Fibroblast of the aortic adventitia (primary cell): ENCODE data around the gene HAAO. TPM values are rescaled to one million over a fixed set of nuclear protein-coding genes. Genes with fewer than 3 reads are reported as not detected.

Experiments used
- DNase-seq: peaks from one replicate; pipeline ENCODE4 v3.0.0-alpha.2; 2010; ENCODE audit warnings: low read depth
- H3K4me3 ChIP-seq: 2 replicates; pipeline ENCODE4 v1.5.1; 2011; ENCODE audit warnings: low read depth, mild to moderate bottlenecking, control low read depth, low read length, moderate library complexity
- total RNA-seq: library from RNA; depleted of rRNA; stranded (reverse); fragments of >200 nt; gene quantifications from 2 replicates; pipeline ENCODE4 v1.2.3, GENCODE V29; 2012; ENCODE audit warnings: low replicate concordance
- TF ChIP-seq, protein P1 (sequence below): IDR thresholded peaks from 2 replicates; pipeline ENCODE4 v1.5.1; 2011; ENCODE audit warnings: mild to moderate bottlenecking, low read length, control low read depth, inconsistent platforms; ENCODE audit not compliant: insufficient read depth

HAAO gene
- total RNA-seq, 1 donor, result 0.90 TPM

DNA sequence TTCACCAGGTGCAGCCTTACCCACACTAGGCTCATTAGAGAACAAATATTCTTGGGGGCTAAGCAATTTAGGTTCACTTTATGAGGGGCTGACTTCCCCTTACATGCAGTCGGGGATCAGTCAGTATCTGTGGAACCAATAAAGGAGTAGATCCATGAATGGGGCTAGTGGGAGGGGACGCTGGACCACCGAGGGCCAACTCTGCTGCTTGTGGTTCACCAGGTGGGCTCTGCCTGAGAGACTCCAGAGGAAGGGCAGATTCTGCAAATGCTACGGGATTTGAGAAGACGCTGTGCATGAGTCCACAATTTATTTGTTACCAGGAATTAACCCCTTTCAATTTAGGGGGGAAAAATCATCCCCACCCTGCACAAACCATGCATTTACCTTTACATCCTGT lies 15.9 kb upstream of the HAAO start:
- TF ChIP-seq, protein P1, sequence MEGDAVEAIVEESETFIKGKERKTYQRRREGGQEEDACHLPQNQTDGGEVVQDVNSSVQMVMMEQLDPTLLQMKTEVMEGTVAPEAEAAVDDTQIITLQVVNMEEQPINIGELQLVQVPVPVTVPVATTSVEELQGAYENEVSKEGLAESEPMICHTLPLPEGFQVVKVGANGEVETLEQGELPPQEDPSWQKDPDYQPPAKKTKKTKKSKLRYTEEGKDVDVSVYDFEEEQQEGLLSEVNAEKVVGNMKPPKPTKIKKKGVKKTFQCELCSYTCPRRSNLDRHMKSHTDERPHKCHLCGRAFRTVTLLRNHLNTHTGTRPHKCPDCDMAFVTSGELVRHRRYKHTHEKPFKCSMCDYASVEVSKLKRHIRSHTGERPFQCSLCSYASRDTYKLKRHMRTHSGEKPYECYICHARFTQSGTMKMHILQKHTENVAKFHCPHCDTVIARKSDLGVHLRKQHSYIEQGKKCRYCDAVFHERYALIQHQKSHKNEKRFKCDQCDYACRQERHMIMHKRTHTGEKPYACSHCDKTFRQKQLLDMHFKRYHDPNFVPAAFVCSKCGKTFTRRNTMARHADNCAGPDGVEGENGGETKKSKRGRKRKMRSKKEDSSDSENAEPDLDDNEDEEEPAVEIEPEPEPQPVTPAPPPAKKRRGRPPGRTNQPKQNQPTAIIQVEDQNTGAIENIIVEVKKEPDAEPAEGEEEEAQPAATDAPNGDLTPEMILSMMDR, result no peak
- no peak for DNase-seq
- H3K4me3 ChIP-seq, result no peak overlapping the region

DNA sequence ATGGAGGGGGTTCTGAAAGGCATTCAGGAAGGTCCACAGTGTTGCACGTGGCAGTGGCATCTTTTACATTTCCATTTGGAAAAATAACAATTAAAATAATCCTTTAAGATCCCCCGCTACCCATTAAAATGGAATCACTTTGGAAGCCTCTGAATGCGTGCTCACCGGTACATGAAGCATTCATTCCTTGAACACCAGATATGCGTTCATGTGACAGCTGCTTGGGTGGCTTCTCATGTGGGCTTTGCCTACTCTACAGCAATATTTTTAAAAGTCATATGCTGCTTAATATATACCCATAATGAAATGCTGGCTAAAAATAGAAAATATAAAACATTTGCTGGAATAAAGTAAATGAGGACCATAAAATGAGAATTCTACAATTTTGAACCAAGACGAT lies 14.4 kb upstream of the HAAO start:
- DNase-seq, result no peak
- TF ChIP-seq, protein P1, result no peak
- no peak overlapping the region for H3K4me3 ChIP-seq

DNA sequence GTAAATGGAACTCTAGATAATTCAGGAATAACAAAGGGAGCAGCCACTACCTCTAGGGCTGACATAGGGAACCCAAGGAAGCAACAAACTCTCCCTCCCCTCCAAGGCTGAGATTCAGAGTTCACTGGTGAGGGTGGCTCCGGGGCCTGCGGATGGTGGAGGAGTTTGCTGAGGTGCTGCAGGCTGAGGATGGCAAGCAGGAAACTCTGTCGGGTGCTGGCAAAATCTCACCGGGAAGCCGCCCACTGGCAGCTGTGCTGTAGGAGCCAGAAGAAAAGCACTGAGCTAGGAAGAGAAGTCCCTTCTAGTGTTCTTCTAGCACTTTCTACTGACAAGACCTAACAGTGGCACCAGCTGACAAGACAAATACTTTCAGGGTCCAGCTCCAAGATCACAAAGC lies 12.5 kb upstream of the HAAO start:
- no peak overlapping the region for H3K4me3 ChIP-seq
- TF ChIP-seq, protein P1, result no peak
- DNase-seq, result no peak

DNA sequence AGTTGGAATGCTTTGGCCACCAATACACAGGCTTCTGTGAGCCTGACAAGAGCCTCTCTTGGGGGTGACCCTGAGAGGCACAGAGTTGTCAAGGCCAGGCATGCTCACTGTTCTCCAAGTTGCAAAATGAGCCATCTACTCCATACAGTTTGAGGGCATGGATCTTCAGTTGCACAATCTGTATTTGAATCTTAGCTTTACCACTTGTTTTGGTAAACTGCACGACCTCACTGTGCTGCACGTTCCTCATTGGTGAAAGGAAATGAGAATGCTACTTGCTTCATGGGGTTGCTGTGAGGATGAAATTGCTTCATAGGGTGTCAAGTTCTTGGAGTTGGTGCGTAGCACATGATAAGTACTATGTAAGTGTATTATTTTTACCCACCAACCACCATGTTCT lies 12.0 kb upstream of the HAAO start:
- peak; percentile 10 for DNase-seq
- TF ChIP-seq, protein P1, result no peak
- H3K4me3 ChIP-seq, result no peak overlapping the region

DNA sequence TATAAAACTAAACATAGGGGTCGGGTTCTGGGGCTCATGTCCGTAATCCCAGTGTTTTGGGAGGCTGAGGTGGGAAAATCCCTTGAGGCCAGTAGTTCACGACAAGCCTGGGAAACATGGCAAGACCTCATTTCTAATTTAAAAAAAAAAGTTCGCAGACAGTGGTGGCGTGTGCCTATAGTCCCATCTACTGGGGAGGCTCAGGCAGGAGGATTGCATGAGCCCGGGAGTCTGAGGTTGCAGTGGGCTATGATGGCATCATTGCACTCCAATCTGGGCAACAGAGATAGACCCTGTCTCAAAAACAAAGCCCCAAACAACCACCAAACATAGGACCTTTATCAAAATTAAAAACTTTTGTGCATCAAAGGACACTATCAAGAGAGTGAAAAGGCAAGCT lies 9.8 kb upstream of the HAAO start:
- TF ChIP-seq, protein P1, result peak; percentile 78
- DNase-seq, result peak; percentile 61
- no peak overlapping the region for H3K4me3 ChIP-seq

DNA sequence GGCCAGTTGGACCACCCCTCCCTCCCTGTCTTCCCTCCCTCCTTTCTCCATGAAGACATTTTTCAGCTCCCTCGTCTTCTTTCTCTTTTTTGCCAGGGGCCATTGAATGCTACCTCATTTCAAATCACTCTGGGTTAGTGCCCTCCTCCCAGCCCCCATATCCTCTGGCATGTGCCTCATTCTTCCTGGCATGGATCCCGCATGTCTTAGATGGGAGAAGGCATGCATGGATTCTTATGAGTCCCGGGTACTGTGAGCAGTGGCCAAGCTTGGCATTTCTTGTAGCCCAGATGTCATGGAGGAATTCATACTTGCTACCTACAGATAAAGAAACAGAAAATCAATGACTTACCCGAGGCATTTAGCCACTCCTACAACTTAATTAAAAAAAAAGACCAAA lies 9.0 kb upstream of the HAAO start:
- peak; percentile 39 for DNase-seq
- H3K4me3 ChIP-seq, result no peak overlapping the region
- TF ChIP-seq, protein P1, result no peak

DNA sequence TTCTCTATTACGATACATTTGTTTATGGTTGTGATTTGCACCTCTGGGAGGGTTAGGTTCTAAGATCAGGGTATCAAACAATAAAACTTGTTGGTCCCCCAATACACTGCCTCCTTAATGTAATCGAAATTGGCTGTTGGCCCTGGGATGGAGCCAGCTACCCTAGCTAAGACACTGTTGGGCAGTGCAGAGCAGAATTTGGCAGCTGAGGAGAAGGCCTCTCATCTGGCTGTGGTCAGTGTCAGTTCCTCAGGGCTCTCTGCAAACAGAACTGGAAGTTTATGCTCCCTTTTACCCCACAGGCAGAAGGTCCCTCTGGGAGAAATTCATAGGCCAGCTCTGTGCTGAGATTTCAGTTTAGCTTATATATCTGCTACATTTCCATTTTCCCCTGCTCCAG lies 8.6 kb upstream of the HAAO start:
- H3K4me3 ChIP-seq, result no peak overlapping the region
- TF ChIP-seq, protein P1, result no peak
- DNase-seq, result peak; percentile 42
